Measurements from ENCODE around the gene F11.
"Not testable (repeated sequence)": the region's sequence is repeated elsewhere in the genome, so short reads cannot be mapped to it uniquely, and the experiment has no call there.

Gene F11

DNA sequence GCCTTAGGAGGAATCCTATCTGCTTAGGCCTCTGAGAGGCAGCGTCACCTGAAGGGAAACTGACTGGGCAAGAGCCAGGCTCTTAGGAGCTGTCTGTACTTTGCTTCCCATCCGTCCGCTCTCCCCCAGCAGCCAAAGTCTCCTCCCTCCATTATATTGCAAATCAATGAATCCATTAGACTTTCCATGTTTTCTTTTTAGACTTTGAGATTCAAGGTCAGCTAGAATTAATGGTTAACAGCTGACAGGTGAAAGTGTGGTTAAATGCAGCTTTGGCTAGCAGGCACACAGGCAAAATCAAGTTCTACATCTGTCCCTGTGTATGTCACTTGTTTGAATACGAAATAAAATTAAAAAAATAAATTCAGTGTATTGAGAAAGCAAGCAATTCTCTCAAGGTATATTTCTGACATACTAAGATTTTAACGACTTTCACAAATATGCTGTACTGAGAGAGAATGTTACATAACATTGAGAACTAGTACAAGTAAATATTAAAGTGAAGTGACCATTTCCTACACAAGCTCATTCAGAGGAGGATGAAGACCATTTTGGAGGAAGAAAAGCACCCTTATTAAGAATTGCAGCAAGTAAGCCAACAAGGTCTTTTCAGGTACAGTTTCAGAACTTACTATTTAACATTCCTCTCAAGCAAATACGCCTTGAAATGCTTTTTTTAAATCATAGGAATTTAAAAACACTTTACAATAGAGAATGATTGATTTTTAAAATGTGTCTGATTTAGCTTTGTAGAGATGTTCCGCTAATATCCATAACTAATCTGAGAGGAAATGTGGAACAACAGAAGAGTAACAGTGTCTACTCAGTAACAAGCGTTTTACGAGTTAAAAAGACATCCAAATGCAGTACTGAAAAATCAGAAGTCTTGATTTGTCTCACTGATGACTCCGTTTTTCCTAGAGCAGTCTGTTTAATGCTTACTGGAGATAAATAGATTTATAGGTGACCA, at the start of gene F11:
F11 (plus strand) TSS at position 507 of the 970 bp plus-strand sequence. CDS start 948 bp downstream, outside the sequence.
- DNase-seq (ENCODE audit: low spot score) (no peak), FAIRE-seq (no peak)

DNA sequence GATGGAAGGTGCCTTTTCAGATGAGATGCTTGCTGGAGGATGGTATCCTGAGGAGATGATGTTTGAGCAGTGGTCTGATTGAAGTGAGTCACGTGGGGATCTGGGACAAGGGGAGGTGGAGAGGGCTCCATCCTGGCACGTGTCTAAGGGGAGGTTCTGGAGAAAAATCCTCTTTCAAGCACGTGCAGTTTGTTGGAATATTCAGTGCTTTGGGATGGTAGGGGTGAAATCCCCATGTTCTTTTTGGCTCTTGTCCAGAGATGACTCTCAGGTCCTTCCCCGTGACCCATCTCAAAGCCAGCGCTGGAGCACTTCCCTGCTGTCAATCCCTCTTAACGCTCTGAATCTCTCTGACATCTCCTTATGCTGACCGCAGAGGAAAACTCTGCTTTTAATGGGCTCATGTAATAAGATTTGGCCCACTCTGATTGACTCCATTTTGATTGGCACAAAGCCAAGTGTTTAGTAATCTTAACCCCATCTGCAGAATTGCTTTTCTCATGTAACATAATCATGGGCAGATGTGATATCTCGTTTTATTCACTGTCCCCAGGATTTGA, 49.4 kb upstream of the F11 start:
- DNase-seq (ENCODE audit: low spot score) (no peak), FAIRE-seq (no peak)

DNA sequence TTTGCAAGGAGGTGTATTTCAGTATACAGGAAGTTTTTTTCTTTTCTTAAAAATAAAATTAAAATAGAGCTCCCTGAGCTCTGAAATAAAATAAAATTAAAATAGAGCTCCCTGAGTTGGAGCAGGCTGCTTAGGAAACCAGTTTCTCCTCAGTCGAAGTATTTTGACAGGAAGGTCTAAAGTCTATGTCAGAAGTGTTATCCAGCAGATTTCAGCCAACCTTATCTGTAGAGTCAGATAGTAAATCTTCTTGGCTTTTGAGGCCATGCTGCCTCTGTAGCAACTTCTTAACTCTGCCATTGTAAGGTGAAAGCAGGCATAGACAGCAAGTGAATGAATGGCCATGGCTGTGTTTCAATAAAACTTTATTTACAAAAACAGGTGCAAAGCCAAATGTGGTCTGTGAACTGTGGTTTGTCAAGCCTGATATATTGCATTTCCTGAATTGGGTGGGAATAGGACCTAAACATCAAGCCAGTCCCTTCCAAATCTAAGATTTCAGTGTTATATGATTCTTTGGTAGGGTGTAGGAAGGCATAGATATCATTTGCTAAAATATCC, 48.2 kb upstream of the F11 start:
- FAIRE-seq (no peak), DNase-seq (ENCODE audit: low spot score) (no peak)

DNA sequence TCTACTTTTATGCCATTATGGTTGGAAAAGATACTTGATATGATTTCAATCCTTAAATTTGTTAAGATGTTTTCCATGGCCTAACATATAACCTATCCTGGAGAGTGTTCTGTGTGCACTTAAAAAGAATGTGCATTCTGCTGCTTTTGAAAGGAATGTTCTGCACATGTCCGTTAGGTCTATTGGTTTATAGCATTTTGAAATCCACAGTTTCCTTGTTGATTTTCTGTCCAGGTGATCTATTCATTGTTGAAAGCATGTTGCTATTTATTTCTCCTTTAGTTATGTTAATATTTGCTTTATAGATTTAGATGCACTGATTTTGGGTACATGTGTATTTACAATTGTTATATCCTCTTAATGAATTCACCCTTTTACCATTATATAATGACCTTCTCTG, 44.4 kb upstream of the F11 start:
- DNase-seq (ENCODE audit: low spot score) (no peak), FAIRE-seq (no peak)

DNA sequence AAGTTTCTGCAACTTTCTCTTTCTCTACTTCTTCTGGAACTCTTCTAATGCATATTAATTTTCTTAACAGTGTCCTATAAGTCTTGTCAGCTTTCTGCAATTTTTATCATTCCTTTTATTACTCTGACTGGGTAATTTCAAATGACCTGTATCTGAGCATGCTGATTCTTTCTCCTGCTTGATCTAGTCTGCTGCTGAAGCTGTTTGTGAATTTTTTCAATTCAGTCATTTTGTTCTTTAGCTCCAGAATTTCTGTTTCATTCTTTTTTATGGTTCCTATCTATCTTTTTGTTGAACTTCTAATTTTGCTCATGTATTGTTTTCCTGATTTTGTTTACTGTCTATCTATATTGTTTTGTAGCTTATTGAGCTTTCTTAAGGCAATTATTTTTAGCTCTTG, 40.1 kb upstream of the F11 start:
- FAIRE-seq (no peak), DNase-seq (ENCODE audit: low spot score) (no peak)

DNA sequence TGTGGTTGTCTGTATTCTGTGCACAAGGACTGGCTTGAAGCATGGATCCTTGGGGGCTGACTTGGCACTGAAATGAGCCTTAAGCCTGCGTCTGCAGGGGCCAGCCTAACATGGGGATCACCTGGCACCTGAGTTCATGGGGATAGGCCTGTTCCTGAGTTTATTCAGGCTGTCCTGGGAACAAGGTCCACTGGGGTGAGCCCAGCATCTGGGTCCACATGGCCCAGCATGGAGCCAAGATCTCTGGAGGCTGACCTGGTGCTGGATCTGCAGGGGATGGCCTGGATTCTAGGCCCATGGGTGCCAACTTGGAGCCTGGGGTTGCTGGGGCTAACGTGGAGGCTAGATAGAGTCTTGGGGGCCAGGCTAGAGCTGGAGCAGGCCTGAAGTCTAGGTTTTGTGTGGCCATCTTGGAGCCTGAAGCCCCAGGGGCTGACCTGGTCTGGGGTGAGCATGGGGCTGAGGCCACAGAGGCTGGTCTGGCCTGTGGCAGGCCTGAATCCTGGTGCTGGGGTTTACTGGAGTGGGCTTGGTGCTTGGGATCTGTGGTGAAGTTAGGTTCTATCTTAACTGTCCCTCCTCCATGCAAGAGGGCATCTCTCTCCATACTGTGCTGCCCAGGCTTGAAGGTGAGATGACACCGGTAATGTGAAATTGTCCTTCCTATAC, 39.3 kb upstream of the F11 start:
- no peak for FAIRE-seq
- DNase-seq (ENCODE audit: low spot score) = no peak

DNA sequence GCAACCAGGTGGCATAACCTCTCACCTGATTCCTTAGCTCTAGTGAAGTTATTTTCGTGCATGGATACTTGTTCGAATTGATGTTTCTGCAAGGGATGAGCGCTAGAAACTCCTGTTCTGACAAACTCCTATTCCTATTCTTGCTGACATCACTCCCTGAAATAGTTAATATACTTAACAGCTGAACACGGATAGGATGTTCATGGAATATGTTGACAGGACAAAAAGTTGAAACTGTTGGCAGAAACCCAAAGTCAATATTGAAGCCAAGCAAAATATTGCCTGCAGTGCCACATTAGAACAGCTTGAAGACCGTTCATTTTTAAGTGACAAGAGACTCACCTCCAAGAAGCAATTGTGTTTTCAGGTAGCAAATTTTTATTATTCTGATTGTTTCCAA, 38.8 kb upstream of the F11 start, which contains the start of gene KLKB1:
KLKB1 (plus strand) TSS at position 287 of the 400 bp plus-strand sequence. CDS start 689 bp downstream, outside the sequence.
- FAIRE-seq (no peak), DNase-seq (ENCODE audit: low spot score) (no peak)

DNA sequence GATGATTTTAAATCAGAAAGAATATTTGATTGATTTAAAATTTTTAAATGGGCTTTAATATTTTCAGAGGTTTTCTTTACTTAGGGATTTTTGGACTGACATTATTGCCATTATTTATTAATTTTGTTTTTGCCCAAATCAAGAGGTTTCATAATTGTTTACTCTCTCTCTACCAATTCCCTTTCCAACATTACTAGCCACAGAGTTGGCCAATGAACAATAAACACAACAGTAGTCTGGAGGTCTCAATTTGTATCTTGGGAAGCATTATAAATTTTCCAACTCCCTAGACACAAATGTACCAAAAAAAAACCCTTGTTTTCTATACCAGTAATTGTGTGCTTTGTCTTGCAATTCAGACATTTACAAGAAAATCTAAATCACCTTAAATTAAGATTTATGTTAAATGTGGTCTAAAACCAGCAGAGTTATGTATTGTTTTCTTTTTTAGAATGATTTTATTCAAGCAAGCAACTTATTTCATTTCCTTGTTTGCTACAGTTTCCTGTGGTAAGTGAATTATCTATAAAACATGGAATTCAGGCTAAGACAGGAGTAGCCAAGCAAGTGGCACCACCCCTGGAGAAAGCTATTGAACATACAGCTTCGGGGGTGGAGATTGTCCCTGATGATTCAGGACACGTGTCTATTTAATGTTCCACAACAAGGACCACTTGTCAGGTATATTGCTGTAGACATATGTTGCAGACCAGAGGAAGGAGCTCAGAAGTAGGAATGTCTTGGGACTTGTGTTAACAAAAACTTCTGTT, 38.1 kb upstream of the F11 start:
- FAIRE-seq = no peak
- no peak for DNase-seq (ENCODE audit: low spot score)

DNA sequence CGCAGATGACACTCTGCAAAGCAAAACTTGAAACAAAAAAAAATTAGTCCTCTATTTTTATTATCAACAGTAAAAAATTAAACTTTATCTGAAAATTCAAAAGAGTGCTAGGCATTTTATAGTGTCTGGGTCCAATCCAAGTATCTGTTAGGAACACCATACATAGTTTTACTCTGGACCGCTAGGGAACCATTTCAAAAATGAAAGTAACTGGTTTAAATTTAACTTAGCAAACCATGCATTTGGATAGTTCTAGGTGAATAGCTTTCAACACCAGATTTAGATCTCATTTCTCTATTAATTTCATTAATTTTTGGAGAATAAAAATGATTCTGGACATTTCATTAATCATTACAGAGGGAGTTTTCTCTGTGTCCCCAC, 37.5 kb upstream of the F11 start:
- DNase-seq (ENCODE audit: low spot score) (no peak), FAIRE-seq (no peak)

DNA sequence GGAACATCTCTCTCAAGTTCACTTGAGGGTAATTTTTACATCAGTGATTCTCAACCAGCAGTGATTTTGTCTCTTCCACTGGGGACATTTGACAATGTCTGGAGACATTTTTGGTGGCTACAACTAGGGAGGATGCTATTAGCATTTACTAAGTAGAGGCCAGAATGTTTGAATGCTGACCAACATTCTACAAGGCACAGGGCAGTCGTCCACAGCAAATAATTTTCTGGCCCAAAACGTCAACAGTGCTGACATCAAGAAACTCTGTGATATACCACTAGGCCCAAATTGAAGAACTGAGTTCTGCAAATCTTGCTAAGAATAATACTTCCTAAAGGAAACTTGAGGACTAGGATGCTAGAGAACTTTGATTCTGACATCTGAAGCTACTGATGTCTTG, 31.6 kb upstream of the F11 start:
- no peak for DNase-seq (ENCODE audit: low spot score)
- FAIRE-seq = no peak

DNA sequence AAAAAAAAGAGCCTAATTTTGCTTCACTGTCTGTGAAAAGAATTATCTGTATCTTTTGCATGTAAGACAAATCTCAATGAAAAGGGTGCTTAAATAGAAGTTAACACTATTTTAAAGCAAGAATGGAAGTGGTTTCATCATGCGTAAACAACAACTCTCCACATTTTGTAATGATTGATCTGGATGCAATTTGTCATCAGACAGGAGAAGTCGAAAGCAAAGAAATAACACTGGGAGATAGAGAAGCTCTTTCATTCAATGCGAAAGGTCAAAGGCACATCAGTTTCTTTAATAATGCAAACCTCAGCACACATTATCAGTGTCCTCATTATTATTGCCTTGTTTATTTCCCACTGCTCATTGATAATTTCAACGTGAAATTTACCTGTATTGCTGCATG, 29.9 kb upstream of the F11 start:
- FAIRE-seq (no peak), DNase-seq (ENCODE audit: low spot score) (no peak)

DNA sequence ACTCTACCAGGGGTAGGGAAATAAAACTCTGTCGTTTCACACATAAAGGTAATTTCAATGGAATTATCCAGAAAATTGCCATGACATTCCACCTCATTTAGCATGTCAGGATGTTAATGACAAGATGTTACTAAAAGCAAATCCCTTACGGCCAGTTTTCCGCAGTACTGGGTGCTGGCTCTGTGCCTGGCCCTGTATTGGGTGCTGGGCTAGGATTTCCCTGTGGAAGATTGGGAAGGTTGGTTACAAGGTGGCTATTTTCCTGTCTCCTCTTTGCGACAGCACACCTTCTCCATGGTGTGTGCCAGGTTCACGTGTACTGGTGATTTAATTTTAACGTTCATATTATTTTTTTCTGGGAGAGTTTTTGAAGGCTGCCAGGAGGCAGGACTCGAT, 25.5 kb upstream of the F11 start:
- no peak for FAIRE-seq
- DNase-seq (ENCODE audit: low spot score) = no peak

DNA sequence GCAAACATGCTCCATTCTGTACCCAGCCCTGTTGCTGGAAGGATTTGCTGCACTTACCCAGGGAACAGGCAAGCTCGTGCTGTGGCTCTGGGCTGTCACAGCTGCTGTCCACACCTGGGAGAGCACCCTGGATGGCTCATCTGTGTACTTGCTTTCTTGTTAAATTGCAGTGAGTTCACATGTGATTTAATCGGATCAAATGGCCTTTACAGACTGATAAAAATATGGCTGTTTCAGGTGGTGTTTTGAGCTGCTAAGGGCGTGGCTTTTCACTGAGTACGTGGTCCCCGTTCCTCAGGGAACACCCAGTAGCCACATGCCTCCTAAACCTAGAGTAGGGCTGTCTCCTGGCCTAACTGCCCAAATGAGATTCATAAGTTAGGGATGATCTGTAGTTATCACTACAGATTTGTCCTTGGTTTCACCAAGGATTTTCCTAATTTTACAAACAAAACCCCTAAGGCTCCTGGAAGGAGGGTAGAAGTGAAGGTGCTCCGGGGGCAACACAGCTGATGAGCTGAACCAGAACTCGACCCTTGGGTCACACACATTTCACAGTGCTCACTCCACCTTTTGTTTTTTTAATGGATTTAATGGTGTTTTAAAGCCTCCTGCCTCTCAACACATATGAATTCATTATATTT, 25.0 kb upstream of the F11 start:
- FAIRE-seq (no peak), DNase-seq (ENCODE audit: low spot score) (no peak)

DNA sequence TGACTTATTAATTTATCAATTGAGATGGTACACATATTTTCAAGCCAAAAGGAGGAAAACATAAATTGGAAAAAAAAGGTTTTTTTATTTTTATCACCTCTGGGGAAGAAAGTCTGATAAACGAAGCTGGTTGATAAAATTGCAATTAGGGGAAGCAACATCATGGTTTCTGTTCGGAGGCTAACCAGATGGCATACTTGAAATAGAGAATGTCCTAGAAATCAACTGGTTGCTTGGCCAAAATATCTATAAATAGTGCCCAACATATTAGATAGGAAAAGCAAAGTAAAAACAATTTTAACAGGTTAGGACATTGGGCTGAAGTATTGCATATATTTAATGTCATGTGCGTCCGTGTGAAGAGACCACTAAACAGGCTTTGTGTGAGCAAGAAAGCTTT, 24.4 kb upstream of the F11 start:
- no peak for DNase-seq (ENCODE audit: low spot score)
- FAIRE-seq = no peak

DNA sequence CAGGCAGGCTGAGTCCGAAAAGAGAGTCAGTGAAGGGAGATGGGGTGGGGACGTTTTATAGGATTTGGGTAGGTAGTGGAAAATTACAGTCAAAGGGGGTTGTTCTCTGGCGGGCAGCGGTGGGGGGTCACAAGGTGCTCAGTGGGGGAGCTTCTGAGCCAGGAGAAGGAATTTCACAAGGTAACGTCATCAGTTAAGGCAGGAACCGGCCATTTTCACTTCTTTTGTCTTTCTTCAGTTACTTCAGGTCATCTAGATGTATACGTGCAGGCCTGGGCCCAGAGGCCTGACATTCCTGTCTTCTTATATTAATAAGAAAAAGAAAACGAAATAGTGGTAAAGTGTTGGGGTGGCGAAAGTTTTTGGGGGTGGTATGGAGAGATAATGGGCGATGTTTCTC, 24.0 kb upstream of the F11 start:
- not testable (repeated sequence) for DNase-seq (ENCODE audit: low spot score); FAIRE-seq

DNA sequence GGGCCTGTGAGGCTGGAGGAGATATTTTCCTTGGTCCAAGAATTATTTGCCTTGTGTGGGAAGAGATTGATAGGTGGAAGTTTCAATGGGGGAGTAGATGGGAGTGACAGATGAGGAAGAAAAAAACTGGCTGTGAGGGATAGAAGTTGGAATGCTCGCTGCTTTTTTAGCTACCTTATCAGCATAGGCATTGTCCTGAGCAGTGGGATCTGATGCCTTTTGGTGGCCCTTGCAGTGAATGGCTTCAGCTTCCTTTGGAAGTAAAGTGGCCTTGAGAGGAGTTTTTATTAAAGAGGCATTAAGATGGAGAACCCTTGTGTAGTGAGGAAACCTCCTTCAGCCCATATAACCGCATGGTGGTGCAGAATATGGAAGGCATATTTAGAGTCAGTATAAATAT, 22.7 kb upstream of the F11 start:
- DNase-seq (ENCODE audit: low spot score) = no peak
- no peak for FAIRE-seq

DNA sequence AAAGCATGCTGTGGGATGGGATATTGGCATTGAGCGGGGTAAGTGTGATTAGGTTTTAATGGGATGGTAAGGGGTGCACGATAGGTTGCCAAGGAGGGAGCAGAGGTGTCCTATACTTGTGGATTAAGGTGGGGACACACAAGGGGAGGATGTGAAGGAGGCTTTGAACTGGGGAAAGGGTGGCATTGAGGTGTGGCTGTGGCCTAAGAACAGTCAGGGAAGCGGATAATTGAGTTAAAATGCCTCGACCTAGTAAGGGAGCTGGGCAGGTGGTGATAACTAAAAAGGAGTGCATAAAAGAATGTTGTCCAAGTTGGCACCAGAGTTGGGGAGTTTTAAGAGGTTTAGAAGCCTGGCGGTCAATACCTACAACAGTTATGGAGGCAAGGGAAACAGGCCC, 21.2 kb upstream of the F11 start:
- no peak for FAIRE-seq

DNA sequence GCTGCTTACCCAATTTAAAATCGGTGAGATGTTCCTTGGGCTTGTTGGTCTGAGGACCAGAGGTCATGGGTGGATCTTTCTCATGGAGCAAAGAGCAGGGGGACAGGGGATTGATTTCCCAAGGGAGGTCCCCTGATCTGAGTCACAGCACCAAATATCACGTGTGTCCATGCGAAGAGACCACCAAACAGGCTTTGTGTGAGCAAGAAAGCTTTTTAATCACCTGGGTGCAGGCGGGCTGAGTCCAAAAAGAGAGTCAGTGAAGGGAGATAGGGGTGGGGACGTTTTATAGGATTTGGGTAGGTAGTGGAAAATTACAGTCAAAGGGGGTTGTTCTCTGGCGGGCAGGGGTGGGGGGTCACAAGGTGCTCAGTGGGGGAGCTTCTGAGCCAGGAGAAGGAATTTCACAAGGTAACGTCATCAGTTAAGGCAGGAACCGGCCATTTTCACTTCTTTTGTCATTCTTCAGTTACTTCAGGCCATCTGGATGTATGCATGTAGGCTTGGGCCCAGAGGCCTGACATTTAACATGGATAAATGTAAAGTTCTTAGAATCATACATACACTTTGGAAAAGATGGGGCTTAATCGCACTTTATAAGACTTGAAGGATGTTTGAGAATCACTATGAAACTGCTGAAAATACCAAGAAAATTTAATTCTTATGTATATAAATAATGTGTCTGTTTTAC, 18.8 kb upstream of the F11 start:
- not testable (repeated sequence) for DNase-seq (ENCODE audit: low spot score); FAIRE-seq

More for the DNA sequence above, 21.2 kb upstream of the F11 start:
- no peak for DNase-seq (ENCODE audit: low spot score)

DNA sequence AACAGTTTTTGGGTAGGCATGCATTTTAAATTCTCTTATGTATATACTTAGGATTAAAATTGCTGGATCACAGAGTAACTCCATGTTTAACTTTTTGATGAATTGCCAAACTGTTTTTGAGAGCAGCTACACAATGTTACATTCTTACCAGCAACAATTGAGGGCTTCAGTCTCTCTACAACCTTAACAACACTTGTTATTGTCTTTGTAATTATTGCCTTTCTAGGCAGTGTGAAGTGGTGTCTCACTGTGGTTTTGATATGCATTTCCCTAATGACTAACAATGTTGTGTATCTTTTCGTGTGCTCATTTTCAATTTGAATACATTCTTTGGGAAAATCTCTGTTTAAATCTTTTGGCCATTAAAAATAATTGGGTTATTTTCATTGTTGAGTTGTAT, 17.3 kb upstream of the F11 start:
- FAIRE-seq (no peak), DNase-seq (ENCODE audit: low spot score) (no peak)
